NCI-H460 (cell line): ENCODE results near the gene NHSL1. TPM values are rescaled to one million over a fixed set of nuclear protein-coding genes. Genes with fewer than 3 reads are reported as not detected.

Experiments
- DNase-seq: peaks from one replicate; pipeline ENCODE4 v3.0.0-alpha.2; 2016; ENCODE audit warnings: low read depth; ENCODE audit errors: extremely low read depth
- total RNA-seq: library from RNA; depleted of rRNA; stranded (reverse); fragments of >200 nt; shearing (Covaris generic); gene quantifications from 2 replicates; pipeline ENCODE4 v1.2.3, GENCODE V29; 2014

Gene NHSL1
- total RNA-seq, 1 experiment from 2014 or later, result 25.2 TPM

DNA sequence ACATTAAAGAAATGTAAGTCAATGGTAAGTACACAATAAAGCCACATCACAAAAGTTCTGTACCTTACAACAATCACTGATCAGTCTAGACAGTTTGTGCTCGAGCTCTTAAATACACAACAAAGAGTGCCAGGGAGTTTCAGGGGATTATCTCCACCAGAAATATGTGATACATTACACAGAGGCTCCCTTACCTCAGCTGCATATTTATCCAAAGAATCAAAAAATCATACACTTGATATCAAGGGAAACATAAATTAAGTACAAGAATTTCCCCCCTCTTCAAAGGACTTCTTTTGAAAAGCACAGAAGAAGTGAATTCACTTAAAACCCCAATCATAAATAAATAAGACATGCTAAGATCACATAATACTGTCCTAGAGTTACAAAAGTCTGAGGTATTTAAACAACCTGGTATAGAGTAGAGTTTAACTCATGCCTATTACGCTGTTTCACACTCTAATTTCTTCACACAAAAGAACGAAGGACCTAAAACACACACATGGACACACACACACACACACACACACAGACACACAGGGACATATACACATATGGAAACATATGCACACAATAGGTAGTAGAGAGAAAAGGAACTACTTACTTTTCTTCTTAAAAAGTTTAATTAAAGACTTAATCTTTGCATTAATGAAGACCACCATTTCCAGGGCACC is 528 bp downstream of the NHSL1 start:
- DNase-seq, result no peak

DNA sequence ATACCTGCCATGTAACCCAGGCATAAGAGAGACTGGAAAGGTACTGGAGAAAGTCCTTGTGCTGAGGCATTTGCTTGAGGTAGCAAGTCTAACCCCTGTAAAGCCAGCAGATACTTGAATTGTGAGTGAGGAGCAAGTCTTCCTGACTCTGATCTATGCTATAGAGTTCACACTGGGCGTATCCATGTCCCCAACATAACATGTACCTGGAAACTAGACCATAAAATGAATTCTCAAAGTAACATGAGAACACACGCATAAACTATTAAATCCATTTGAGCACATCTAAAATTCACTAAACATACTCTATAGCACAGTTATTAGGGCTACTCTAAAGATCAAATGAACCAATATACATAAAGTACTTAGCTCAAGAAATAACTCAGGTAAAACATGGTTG is 2.0 kb downstream of the NHSL1 start:
- DNase-seq, result no peak

DNA sequence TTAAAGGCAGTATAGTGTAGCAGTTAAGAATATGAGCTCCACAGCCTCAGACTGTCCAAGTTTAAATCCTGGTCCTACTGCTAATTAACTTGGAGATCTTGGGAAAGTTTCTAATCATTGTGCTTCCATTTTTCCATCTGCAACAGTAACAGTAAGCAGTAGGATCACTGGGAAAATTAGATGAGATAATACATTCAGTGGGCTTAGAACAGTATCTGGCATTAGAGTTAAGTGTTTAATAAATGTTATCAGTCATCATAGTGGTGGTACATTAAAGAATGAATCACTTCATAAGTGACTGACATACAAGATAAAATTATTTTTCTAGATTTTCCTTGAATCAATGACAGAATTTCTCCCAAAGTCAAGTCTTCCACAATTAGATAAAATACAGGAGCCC is 5.0 kb downstream of the NHSL1 start:
- DNase-seq, result no peak

DNA sequence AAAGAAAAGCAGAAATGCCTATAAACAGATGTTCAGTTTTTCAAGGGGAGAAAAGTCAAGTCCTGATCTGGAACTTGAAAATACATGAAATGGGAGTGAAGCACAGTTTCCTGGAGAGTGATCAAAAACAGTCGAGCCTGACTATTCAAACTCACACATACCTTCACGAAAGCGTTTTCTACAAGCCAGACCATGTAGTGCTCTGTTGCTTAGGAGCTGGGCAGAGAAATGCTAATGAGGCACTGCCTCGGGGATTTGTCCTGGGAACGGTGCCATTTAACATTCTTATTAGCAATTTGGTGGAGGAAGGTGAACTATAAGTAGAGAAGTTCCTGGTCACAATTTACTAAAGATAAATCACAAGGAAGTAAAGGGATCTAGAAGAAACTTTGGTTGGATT is 5.9 kb downstream of the NHSL1 start:
- no peak for DNase-seq

DNA sequence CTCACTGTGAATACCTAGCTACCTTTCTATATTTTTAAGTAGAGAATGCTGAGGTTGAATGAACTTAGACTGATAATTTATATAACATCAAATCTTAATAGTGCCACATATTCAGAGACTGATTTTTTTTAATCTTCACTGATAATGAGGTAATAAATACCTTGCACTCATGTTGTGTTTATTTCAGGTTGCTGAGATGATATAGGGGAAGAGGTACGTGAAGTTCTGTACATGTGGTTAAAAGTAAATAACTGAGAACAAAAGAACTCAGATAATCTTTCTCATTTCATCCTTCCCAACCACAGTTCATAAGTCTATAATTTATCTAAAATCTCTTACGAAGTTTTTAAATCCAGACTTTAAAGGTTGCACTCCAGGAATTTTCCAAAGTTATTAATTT is 6.4 kb downstream of the NHSL1 start:
- no peak for DNase-seq

DNA sequence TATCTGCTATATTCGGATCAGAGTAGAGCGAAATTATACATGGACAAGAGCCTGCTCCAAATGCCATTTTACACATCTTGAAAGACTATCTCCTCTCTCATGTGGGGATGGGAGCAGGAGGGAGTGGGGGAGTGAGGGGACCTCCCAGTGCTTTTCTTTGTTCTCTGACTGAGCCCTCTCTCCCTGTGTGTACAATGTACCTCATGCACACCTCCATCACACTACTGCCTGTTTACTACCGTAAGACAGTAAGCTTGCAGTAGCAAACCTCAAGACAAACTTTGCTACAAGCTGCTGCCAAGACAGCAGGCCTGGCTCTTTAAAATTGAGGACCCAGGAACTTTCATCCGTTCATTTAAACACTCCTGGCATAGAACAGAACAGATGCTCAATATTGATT is 7.2 kb downstream of the NHSL1 start:
- no peak for DNase-seq

DNA sequence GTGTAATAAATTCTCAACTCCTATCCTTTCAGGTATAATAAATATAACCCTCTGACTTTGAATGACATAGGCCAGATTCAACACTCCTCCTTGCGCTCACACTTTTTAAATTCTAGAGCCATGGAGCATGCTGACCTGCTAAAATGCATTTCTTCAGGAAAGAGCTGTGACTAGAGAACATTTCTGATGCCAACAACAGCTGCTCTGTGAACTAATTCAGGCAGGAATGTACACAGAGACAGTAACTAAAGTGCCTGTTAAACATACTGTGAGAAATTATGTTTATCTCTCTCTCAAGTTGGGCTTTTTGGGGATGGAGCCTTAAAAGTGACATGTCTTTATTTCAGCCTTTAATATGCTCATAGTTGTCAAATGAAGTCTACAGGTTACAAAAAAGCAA is 8.3 kb downstream of the NHSL1 start:
- no peak for DNase-seq

DNA sequence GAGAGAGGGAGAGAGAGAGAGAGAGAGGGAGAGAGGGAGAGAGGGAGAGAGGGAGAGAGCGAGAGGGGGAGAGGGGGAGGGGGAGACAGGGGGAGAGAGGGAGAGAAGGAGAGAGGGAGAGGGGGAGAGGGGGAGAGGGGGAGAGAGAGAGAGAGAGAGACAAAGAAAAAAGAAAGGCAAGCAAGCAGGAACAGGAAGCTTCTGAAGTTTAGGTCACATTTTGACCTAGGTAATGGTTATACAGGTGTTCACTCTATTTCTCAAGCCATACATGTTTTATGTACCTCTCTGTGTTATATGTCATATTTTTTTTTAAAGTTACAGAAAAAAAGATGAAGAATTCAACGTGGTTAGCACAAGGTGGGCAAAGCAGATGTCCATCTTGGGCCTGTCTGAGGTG is 9.4 kb downstream of the NHSL1 start:
- no peak for DNase-seq

DNA sequence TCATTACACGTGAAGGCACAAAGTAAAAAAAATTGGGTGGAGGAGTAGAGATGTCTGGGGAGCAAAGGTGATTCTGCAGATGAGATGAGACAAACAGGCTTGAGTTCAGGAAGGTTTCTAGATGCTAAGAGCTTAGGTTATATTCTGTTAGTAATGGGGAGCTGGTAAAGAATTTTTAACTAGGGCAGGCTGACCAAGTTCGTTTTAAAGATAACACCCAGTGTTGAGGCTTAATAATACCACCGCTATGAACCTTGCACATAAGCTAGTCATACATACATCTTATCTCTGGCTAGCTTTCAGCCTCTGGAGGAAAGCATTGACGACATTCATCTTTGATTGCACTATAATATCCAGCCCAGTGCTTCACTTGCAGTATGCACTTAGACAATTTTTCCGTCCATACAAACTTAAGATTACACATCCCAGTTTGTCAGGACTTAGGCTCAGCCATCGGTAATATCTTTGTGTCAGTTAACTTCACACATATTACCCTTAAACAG is 12.1 kb downstream of the NHSL1 start:
- DNase-seq, result no peak

DNA sequence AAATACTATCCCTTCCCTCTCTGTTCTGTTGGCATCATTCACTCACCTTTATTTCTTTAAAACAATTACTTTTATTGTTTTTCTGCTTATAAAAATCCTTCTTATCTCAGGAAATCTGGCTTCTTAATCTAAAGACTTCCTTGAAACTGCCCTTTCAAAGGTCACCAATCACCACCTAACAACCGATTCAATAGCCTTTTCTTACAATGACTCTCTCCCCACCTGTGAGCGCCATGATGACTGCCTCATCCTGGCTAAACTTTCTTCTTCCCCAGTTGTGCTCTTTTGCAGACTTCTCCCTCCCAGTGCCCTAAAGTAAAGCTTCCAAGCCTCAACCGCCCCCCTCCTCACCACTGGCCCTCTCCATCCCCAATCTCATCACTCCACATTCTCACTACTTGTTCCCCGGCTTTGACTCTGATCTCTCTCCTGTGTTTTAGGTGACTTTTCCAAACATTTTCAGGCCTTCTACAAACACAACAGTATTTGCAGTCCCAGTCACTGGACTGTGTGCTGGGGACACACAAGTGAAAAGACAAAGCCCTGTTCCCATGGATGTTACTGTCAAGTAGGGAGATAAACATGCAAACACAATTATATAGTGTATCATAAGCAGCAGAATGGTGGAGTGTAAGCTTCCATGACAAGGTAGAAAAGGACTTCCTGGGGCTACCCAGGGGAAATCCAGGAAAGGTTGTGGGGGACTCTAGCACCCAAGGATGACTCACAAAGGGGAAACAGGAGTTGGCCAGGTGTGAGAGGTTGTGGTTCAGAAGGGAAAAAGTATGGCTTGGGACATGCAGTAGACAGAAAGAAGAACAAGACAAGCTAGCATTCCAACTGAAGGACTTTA is 12.8 kb downstream of the NHSL1 start:
- no peak for DNase-seq

DNA sequence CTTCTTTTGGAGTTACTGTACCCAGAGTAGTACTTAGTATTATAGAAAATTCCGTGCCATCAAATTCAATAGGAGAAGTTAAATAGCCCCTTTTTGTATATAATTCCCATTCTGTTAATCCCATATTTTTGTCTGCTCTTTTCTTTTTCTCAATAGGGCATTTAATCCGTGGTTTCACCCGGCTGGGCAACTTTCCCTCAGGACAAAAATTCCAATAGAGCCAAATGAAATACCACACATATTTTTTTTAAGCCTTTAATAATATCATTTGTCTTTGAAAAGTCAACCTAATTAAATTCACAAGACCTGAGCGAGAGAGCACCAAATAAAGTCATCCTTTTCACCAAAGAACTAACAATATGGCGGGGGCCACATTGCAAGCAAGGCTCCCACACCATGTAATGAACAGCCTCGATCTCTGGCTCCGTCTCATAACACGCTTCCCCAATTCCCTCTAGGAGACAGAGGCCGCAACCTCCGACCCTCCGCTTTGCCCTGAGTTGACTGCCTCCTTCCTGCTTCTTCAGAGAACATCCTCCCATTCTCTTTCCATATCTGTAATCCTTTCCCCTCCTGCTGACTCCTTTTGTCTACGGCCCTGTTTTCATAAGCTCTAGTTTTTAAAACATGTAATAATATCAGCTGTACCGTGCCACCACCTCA is 13.6 kb downstream of the NHSL1 start:
- no peak for DNase-seq

DNA sequence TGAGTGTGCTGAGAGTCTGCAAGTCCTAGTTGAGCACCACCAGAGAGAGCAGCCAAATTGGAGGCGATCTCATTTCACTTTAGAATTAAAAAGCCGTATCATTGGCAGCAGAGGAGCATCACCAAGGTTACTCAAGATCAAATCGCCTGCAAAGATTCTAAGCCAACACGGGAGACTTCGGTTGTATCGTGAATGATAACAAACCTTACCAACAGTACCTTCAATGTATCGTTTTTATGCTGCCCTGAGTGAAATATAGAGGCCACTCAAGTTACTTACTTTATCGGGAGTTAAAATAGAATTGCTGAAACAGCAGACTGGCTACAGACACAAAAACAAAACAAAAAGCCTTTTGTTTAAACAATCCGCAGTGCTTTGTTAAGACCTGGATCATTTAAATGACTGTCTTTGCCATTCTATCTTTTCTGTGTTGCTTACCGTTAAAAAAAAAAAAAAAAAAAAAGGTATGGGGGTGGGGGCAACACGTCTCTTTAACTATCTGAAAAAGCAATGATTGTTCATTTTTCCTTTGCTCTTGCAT is 14.2 kb downstream of the NHSL1 start:
- no peak for DNase-seq

DNA sequence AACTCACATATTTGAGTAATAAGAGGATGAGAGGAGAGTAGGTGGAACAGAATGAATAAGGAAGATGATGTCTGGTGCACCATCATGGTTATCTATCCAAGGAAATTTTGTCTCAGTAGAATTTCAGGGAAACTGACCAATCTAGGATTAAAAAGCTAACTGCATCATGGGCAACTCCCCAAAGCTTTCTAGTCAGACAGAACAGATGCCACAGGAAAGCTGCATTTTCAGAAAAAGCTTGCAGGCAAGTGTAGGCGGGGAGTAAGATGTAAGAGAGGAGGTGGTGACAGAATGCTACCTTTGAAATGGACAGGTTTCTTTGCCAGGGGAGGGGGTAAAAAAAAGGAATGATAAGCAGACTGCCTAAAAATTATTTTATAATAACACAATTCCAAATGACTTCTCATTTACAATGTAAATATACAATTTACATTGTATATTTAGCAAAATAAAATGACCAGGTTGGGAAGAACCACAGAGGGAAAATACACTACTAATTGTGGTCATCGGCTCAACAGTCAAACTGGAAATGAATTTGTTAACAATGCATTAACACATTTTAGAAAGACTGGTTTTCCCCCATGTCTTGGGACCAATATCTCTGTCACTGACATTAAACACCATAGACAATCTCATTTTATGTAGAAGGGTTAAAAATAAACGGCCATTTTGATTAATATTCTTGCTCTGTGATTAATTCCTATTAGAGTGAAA is 15.1 kb downstream of the NHSL1 start:
- no peak for DNase-seq

DNA sequence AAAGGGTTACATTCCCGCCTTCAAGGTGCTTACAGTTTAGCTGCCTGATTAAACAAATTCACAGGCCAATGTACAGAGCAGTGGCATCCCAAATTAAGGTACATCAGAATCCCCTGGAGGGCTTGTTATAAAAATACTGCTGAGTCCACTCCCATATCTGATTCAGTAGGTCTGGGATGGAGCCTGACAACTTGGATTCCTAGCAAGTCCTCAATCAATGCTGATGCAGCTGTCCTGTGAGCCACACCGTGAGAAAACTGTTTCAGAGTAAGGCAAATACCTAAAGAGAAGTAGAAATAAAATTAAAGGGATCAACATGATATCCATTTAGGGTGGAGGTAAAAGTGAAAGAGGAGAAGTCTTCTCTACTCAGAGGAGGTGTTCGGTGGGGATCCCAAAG is 16.5 kb downstream of the NHSL1 start:
- DNase-seq, result no peak

DNA sequence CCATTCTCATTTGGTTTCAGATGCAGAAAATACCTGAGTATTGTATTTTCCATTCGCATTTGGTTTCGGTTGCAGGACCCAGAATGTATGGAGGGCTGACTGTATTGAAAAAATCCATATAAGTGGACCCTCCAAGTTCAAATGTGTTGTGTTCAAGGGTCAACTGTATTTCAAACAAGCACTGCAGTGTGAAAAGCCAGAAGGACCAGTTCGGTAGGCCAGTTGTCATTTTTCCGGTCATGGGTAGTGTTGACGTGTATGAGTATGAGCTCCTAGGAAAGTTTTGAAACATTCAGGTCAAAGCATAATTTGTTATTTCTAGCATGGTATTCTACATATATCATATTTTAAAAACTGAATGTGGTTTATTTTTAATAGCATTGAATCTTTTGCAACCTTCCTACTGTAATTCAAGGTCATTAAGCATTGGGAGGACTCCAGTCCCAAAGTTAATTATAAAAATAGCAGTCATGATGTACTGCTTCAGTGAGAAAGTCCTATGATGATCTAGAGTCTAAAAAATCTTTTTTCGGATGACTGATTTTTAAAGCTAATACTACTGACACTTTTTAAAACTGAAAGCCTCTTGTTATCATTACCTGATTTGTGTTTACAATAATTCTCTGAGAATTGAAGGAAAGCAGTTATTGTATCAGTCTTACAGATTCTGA is 18.9 kb downstream of the NHSL1 start:
- DNase-seq, result no peak

DNA sequence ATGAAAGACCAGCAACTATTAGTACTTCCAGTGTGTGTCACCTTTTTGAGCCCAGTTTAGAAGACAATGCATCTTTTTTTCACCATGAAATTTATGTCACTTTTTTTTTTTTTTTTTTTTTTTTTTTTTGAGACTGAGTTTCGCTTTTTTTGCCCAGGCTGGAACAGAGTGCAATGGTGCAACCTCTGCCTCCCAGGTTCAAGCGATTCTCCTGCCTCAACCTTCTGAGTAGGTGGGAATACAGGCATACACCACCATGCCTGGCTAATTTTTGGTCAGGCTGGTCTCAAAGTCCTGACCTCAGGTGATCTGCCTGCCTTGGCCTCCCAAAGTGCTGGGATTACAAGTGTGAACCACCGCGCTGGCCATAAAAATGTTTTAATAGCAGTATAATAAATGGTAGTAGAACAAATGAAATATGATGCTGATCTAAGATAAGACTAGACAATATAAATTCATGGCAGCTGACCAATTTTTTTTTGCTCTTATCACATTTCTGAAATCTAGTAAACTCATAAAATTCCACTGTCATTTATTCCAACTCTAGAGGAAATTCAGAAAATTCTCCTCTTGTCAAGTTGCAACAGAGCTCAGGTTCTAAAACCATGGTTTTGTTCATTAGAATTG is 21.3 kb downstream of the NHSL1 start:
- no peak for DNase-seq

DNA sequence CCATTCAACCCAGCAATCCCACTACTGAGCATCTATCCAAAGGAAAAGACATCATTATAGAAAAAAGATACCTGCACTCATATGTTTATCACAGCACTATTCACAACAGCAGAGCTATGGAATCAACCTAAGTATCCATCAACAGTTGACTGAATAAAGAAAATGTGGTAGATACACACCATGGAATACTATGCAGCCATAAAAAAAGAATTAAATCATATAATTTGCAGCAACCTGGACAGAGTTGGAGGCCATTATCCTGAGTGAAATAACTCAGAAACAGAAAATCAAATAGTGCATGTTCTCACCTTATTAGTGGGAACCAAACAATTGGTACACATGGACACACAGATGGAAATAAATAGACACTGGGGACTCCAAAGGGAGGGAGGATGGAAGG is 23.2 kb downstream of the NHSL1 start:
- no peak for DNase-seq

DNA sequence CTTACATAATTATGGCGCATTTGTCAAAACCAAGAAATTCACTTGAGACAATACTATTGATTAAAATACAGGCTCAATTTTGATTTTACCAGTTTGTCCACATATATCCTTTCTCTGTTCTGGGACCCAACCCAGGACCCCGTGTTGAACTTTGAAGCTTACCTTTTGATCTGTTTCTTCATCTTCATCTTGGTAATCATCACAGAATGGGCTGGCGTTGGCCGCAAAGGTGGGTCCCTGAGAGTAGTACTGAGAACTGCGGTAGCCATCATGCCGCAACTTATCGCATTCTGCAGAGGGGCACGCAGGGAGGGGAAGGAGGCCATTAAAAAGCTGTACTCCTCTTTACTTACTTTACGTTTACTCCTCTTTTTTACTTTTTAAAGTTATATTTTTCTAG is 26.1 kb downstream of the NHSL1 start:
- DNase-seq, result no peak

DNA sequence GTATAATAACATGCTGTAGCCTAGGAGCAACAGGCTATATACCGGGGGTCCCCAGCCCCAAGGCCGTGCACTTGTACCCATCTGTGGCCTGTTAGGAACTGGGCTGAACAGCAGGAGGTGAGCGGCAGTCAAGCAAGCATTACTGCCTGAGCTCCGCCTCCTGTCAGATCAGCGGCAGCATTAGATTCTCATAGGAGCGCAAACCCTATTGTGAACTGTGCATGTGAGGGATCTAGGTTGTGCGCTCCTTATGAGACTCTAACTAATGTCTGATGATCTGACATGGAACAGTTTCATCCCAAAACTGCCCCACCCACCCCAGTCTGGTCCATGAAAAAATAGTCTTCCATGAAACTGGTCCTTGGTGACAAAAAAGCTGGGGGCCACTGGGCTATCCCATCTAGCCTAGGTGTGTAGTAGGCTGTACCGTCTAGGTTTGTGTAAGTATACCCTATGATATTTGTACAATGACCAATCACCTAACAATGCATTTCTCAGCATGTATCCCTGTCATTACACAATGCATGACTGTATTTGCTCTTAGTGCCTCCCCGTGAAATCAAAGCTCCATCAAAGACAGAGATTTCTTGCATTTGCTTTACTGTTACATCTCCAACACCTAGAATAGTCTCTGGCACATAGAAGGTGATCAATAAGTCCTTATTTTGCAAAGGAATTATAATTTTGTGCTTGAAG is 30.8 kb downstream of the NHSL1 start:
- peak; percentile 87 for DNase-seq
